Ovary (tissue), 3 donors: Measurements from ENCODE around the gene TRAF3.

Experiments used
- CTCF ChIP-seq, 3 donors: fragments of 450-650 bp in 2 of 3; fragments of 200-600 bp in 1 of 3; IDR thresholded peaks; one replicate each; pipeline versions ENCODE4 v1.5.1 to v1.8.0; 2016 to 2022; ENCODE audit warnings: antibody characterized with exemption in 3 of 3, mild to moderate bottlenecking in 1 of 3
- EP300 ChIP-seq: sonication (generic); formaldehyde crosslinking; IDR thresholded peaks from one replicate; pipeline ENCODE4 v1.6.1; 2017; ENCODE audit warnings: antibody characterized with exemption
- POLR2A ChIP-seq: fragments of 450-650 bp; IDR thresholded peaks from one replicate; pipeline ENCODE4 v1.6.1; 2017; ENCODE audit warnings: antibody characterized with exemption, mild to moderate bottlenecking, moderate library complexity
- donor health status: DM: no; HTN: no; CAD: no.

GRCh38 chr14:102746634-102747438 is 30.4 kb upstream of the TRAF3 start:
- TF ChIP-seq CTCF (IDR thresholded peaks at IDR 0.05) (no peak), POLR2A (no peak), EP300 (no peak)
